Esophagus muscularis mucosa (tissue), 4 donors: ENCODE results near the gene PLXNB1. TPM values are rescaled to one million over a fixed set of nuclear protein-coding genes. Genes with fewer than 3 reads are reported as not detected.

Experiments
- DNase-seq: peaks from one replicate; pipeline ENCODE4 v3.0.0-alpha.2; 2017; ENCODE audit errors: extremely low spot score
- H3K27ac ChIP-seq, 4 donors: fragments of 200-600 bp; sonication (generic); replicated peaks in 1 of 4; 1 replicate in 3 of 4; 2 replicates in 1 of 4; pipeline ENCODE4 v1.5.1; 2016 to 2019; ENCODE audit warnings: mild to moderate bottlenecking in 1 of 4
- H3K27me3 ChIP-seq, 4 donors: fragments of 200-600 bp; sonication (generic); one replicate each; pipeline versions ENCODE4 v1.5.1 to v1.6.0; 2016 to 2019
- H3K36me3 ChIP-seq, 4 donors: fragments of 200-600 bp; sonication (generic); one replicate each; pipeline ENCODE4 v1.5.1; 2016 to 2019
- H3K4me1 ChIP-seq, 4 donors: fragments of 200-600 bp; sonication (generic); one replicate each; pipeline ENCODE4 v1.5.1; 2016 to 2019
- H3K4me3 ChIP-seq, 4 donors: fragments of 200-600 bp; sonication (generic); 1 replicate in 2 of 4; 2 replicates in 2 of 4; pipeline ENCODE4 v1.5.1; 2016 to 2019; ENCODE audit warnings: mild to moderate bottlenecking in 4 of 4, moderate library complexity in 1 of 4
- H3K9me3 ChIP-seq, 4 donors: fragments of 200-600 bp; sonication (generic); 1 replicate in 3 of 4; 2 replicates in 1 of 4; pipeline ENCODE4 v1.5.1; 2016 to 2019
- CTCF ChIP-seq, 3 experiments: fragments of 200-600 bp in 2 of 3; fragments of 450-650 bp in 1 of 3; sonication (generic) in 2 of 3; IDR thresholded peaks; one replicate each; pipeline ENCODE4 v1.5.1; 2017 to 2019; ENCODE audit warnings: antibody characterized with exemption in 3 of 3, mild to moderate bottlenecking in 2 of 3, moderate library complexity in 1 of 3
- EP300 ChIP-seq: sonication (generic); formaldehyde crosslinking; IDR thresholded peaks from one replicate; pipeline ENCODE4 v1.6.1; 2017; ENCODE audit warnings: antibody characterized with exemption
- POLR2A ChIP-seq: fragments of 450-650 bp; IDR thresholded peaks from one replicate; pipeline ENCODE4 v1.6.1; 2017; ENCODE audit warnings: antibody characterized with exemption, moderate library complexity, mild to moderate bottlenecking, low read depth
- POLR2AphosphoS5 ChIP-seq, 2 donors: sonication (generic); formaldehyde crosslinking; IDR thresholded peaks; one replicate each; pipeline ENCODE4 v1.6.1; 2017; ENCODE audit warnings: antibody characterized with exemption in 2 of 2
- WGBS: methylation state at CpG from one replicate; pipeline ENCODE4 v1.1.5; 2018; 5-methylcytosine and 5-hydroxymethylcytosine counted together
- intact Hi-C: fragments of 100-400 bp; cut with DNase I; formaldehyde crosslinking; loops from one replicate; pipeline ENCODE4 v1.15.1; 2023
- total RNA-seq, 4 donors: library from RNA; depleted of rRNA; stranded (reverse); fragments of >200 nt; gene quantifications; one replicate each; pipeline versions ENCODE4 v1.1.0 to v1.2.1, GENCODE V29; 2016

The PLXNB1 gene
- total RNA-seq, 4 donors from 2014 or later, result 120 to 200 (median 152) TPM

GRCh38 chr3:48410205-48411040, 19.5 kb downstream of the PLXNB1 start:
- TF ChIP-seq EP300 (no peak), CTCF (IDR thresholded peaks at IDR 0.05) (no peak), POLR2A (no peak), POLR2AphosphoS5 (IDR thresholded peaks at IDR 0.05) (no peak)
- no peak for DNase-seq
- H3K4me3 ChIP-seq, result no peak overlapping the region
- no peaks in the 10 kb centered on the region for H3K9me3 ChIP-seq
- H3K4me1 ChIP-seq, result peaks cover 0 to 31% (median 16%) of the 10 kb centered on the region in 4 donors
- intact Hi-C loops, result no loop called here
- peaks cover 83 to 100% (median 98%) of the 10 kb centered on the region in 4 donors for H3K36me3 ChIP-seq
- H3K27me3 ChIP-seq, result no peaks in the 10 kb centered on the region
- peak overlapping the region; percentile 21 to 34 (median 22) for H3K27ac ChIP-seq
- WGBS, result 94% methylated on average over 10 of the region's 16 CpGs

- Histone ChIP-seq H3K27me3 (no peaks in the 10 kb centered on the region), H3K9me3 (no peaks in the 10 kb centered on the region), H3K4me3 (no peak overlapping the region), H3K27ac (peak overlapping the region in 3 of 4 donors; percentile 34 to 95 (median 95)), H3K36me3 (peaks cover 80 to 100% (median 98%) of the 10 kb centered on the region in 4 donors), H3K4me1 (peaks cover 0 to 31% (median 14%) of the 10 kb centered on the region in 4 donors)
- 94% methylated on average over 27 of the region's 31 CpGs for WGBS
- intact Hi-C loops, result no loop called here
- no peak for TF ChIP-seq CTCF (IDR thresholded peaks at IDR 0.05)
- TF ChIP-seq POLR2A, result no peak
- no peak for TF ChIP-seq POLR2AphosphoS5 (IDR thresholded peaks at IDR 0.05)
- no peak for TF ChIP-seq EP300
- DNase-seq, result no peak
Measured at GRCh38 chr3:48409291-48410201, 20.3 kb downstream of the PLXNB1 start.

GRCh38 chr3:48408823-48409281, 21.0 kb downstream of the PLXNB1 start:
- intact Hi-C loops, result no loop called here
- no peak for DNase-seq
- 88% methylated on average over 4 of the region's 4 CpGs for WGBS
- TF ChIP-seq CTCF (IDR thresholded peaks at IDR 0.05), result no peak
- TF ChIP-seq POLR2A, result no peak
- TF ChIP-seq EP300, result no peak
- no peak for TF ChIP-seq POLR2AphosphoS5 (IDR thresholded peaks at IDR 0.05)
- peaks cover 74 to 100% (median 98%) of the 10 kb centered on the region in 4 donors for H3K36me3 ChIP-seq
- H3K4me1 ChIP-seq, result peaks cover 0 to 31% (median 7%) of the 10 kb centered on the region in 4 donors
- H3K9me3 ChIP-seq, result no peaks in the 10 kb centered on the region
- no peaks in the 10 kb centered on the region for H3K27me3 ChIP-seq
- no peak overlapping the region for H3K4me3 ChIP-seq
- peak overlapping the region; percentile 40 to 95 (median 69) for H3K27ac ChIP-seq

- WGBS, result 82% methylated on average over 7 of the region's 8 CpGs
- Histone ChIP-seq H3K36me3 (peaks cover 65 to 93% (median 90%) of the 10 kb centered on the region in 4 donors), H3K4me1 (peaks cover 2 to 43% (median 18%) of the 10 kb centered on the region in 4 donors), H3K27ac (peak overlapping the region; percentile 13 to 95 (median 69)), H3K4me3 (no peak overlapping the region), H3K9me3 (no peaks in the 10 kb centered on the region), H3K27me3 (no peaks in the 10 kb centered on the region)
- no peak for TF ChIP-seq POLR2AphosphoS5 (IDR thresholded peaks at IDR 0.05)
- TF ChIP-seq POLR2A, result no peak
- no peak for TF ChIP-seq EP300
- no peak for TF ChIP-seq CTCF (IDR thresholded peaks at IDR 0.05)
- DNase-seq, result no peak
- intact Hi-C loops, result no loop called here
Measured at GRCh38 chr3:48407542-48408099, 22.3 kb downstream of the PLXNB1 start.
